GM18508 (cell line): Measurements from ENCODE around the gene ZNF175.

Experiments
- ATAC-seq: cut with Tn5 transposase; IDR thresholded peaks from one replicate; pipeline ENCODE4 v1.9.1; 2021; ENCODE audit warnings: moderate number of reproducible peaks; ENCODE audit not compliant: insufficient read depth, unreplicated experiment

The ZNF175 gene

DNA sequence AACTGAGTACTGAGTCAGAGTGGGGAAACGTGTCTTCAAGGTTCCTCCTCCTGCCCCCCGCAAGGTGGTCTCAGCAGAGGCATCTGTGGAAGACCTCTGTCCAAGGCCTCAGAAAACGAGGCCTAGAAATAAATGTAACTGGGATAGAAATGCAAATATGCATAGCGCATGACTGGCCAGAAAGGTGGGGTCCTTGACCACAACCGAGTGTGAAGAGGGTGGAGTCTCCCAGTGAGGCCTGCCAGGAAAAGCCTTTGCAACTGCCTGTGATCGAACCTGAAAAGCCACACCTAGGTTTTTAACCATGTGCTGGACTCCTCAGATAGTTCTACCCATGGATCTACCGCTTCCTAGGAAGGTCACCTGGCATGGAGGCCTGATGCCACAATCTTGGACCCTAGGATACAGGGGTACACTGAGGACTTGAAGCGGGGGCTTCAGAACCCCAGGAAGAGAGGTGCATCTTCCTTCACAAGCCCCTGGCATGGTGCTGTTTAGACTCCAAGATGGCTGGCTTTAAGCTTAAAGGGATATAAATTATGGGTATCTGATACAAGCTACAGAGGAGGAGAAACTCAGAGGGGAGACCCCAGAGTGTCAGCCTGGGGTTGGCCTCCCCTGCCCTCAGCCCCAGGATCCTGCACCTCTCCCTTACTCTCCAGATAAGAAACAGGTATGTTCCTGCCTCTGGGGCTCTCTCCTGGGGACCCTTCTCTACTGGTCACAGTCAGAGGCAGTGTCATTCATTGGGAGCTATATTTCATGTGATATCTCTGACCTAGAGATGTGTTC, 21.4 kb upstream of the ZNF175 start:
- no peak for ATAC-seq

DNA sequence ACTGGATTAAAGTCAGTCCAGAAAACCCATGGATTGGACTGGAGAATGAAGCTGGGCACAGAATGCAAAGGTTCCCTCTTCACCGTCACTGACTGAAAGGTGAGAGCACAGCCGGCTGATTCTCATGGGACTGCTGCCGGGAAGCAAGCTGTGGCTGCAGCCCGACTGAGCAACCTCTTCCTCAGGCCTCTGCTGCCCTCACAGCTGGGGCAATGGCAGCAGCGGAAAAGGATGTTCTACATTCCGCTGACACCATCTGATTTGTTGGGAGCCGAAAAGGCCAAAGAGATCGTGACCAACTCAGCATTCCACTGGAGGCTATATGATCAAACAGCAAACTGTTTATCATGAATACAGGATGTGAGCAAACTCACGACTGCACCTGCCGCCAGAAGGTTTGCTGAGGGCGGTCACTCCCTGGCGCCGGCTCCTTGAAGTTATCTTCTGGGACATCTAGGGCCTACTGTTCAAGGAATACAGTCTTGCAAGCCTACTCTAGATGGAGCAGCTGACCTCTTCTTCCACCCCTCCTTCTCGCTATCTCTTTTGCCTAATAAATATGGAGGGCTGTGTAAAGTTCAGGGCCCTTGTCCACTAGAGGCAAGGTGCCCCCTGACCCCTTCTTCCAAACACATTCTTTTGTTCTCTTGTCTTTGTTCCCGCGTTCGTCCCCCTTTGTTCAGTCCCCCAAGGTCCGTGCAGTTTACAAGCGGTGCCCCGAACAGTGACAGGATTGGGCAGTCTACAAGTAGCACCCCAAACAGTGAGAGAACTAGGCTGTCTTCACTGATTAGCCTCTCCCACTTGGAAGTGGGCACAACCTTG, 20.0 kb upstream of the ZNF175 start:
- no peak for ATAC-seq

DNA sequence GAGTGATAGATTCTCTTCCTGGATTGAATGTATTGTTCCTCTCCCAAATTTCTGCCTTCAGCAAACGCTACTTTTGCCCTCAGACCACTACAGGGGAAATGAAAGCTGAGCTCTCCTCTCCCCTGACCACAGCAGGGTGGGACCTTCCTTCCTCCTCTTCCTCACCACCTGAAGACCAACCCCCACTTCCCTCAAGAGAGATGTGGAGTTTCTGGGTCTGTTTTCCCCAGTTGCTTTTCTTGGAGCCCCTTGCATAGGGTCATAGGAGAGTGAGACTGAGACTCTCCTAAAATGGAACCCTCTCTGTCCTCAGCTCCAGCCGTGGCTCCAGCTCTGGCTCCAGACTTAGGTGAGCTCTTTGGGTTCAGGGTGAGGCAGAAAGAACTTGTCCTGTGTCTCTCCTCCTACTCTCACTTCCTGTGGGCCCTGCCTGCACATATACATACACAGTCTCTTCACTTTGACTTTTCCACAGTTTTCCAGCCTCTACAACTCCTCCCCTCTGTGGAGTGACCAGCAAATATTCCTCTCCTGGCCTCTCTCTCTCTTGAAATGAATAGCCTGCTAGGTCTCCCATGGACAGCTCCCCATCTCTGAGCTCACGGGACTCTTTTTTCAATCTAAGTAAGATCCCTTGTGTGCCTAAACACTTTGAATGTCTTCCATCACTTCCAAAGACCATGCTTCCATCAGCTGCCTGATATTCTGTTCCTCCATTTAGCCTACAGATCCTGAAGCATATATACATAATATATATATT, 19.2 kb upstream of the ZNF175 start:
- no peak for ATAC-seq

DNA sequence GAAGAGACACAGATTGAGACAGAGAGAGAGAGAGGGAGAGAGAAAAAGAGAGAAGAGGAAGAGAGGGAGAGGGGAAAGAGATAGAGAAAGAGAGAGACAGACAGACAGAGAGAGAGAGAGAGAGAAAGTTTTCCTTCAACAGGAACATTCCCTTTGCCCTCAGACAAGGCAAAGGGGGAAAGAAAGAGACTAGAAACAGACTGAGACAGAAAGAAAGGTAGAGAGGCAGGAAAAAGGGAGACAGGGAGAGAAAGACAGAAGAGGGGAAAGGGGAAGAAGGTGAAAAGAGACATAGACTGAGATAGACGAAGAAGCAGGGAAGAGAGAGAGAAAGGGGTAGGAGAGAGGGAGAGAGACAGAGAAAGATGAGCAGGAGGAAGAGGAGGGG, 18.5 kb upstream of the ZNF175 start:
- no peak for ATAC-seq

DNA sequence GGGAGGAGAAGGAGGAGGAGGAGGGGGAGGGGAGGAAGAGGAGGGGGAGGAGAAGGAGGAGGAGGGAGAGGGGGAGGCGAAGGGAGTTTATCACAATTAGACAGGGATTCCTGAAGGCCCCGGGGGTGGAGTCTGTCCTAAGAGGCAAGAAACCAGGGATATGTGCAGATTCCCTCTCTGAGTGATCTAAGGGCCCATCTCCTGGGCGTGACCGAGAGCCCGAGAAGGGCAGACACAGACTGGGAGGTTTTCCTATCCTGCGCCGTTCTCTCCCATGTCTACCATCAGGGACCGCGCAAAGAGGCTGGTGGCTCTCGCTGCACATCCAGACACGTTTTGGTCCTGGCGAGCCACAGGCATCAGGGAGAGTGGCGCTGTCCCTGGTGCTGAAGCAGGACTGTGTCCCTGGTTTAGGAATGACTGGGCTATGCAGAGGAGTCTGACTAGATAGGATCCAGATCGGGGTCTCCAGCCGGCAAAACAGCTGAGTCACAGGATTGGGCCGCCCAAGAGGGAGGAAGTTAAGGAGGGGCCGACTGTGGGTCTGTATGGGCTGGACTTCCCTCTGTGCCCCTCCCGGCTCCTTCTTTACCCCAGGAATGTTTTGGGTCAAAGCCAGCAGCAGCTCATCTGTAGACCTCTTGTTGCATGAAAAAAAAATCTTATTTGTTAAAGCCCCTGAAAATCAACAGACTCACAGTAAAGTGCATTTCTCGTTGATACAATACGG, 17.9 kb upstream of the ZNF175 start:
- ATAC-seq = no peak

DNA sequence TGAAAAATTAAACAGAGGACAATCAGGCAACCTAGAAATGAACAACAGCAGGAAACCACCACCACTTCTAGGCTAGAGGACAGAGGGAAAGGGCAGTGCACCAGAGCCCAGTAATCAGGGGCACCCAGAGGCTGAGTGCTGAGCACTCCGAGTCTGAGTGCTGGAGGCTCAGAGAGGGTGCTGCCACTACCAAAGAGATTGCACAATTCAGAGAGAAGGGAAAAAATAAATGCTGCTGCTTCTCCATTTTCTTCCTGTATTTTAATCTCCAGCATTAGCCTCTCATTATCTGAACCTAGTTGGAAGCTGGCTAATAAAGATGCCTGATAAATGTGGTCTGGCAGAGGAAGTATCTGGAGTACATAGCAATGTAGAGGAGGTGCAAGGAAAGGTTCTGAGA, 11.8 kb upstream of the ZNF175 start:
- no peak for ATAC-seq

DNA sequence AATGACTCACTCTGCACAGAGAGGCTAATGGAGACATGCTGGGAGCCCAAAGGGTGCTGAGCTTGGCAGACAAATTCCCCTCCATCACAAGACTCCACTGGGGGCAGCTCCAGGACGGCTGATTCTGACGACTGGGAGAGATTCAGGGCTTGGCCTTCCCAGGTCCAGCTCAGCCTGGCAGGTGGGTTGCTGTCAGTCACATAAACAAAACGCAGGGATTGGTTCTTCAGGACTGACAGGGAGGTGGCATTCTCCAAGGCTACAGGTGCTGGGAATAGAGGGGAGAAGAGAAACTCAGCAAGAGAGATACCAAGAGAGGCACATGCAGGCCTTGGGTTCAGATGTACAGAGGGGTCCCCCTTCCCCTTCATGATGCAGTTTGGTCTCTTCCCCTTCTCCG, 10.7 kb upstream of the ZNF175 start:
- no peak for ATAC-seq

DNA sequence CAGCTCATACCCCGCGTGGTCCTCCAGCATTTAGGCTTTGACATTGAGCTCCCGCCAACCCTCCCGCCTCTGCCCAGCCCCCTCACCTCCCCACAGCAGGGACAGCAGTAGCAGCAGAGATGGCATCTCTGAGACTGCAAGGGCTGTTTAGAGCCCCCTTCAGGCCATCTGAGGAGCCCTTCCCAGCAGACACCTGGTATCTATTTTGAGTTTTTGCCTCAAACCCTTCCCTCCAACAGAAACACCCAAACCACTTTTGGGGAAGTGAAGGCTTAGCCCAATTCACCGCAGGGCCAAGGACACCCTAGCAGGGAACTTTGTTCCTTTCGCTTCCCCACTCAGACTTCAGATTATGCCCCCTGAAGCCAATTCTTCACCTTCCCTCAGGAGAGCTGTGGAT, 6.3 kb upstream of the ZNF175 start:
- no peak for ATAC-seq

DNA sequence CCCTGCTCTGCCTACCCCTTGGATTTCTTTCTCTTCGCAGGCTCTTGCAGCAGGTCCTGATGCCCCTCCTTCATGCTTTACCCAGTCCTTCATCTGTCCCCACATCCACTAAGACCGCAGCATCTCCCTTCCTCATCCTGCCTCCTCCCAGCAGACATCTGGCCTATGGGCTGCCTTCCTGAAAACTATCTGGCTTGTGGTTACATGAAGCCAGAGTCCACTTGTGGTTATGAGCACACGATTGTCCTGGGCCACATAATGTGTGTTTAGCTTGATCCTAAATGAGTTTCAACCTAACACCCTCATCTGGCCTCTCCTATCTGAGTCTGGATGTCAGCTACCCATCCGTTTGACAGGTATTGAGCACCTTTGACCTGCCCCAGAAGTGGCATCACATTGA, 5.5 kb upstream of the ZNF175 start:
- no peak for ATAC-seq

DNA sequence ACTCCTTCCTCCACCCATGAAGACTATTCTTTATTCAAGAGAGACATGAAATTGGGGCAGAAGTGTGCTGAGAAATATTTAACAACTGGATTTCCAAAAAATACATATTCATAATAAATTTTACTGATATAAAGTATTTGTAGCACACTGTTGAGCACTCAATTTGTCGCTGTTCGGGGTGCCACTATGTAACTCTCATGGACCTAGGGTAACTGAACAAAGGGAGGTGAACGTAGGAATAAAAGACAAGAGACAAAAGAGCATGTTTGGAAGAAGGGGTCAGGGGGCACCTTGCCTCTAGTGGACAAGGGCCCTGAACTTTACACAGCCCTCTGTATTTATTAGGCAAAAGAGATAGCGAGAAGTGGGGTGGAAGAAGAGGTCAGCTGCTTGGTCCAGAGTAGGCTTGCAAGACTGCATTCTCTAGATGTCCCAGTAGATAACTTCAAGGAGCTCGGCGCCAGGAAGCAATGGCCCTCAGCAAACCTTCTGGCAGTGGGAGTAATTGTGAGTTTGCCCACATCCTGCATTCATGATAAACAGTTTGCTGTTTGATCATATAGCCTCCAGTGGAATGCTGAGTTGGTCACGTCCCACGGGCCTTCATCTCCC, 4.5 kb upstream of the ZNF175 start:
- no peak for ATAC-seq

DNA sequence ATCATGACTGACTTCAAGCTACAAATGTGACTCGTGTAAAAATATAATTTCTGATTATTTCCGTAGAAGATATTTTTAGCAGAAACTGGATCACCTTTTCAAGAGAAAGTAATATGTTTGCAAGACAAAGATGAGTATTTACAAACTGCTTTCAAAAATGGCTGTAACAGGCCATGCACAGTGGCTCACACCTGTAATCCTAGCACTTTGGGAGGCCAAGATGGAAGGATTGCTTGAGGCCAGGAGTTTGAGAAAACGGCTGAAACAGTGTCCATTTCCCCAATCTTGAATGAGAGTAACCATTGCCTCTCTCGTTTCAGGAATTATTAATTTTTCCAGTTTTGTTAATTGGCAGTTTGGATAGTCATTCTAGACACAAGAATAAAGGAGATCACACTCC, 3.5 kb upstream of the ZNF175 start:
- ATAC-seq = no peak

DNA sequence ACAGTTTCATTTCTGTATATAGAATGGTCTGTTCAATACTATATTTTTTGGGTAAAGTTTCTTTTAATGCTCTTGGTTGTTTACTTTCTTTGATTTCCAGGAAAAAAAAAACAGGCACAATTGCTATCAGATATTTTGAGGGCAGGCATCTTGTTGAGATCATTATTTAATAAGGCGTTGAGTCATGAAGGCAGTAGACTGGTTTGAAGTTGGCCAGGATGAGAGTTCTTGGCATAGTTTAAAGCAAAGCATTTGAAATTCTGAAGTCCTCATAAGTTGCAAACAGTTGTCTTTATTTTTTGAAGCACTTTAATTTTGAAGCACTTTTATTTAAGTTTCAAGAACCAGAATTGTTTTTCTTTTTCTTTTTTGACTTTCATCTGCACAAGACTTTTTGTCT, 2.6 kb upstream of the ZNF175 start:
- ATAC-seq = no peak

DNA sequence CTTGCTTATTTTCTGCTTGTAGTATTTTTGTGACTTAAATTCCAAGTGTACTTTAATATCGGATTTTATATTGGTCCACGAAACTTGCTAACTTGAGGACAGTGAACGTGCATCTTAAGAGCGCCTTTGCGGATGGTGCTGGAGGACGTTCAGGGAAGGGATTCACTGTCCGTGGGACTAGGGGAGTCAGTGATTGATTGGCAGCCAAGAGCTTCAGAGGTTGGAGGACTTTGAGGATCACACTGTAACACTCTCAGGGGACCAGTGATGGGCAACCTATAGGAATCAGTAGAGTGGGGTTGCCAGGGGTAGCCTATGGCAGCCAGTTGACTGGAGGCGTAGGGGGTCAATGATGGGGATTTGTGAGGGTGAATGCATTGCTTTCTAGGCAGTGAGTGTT, 516 bp downstream of the ZNF175 start:
- ATAC-seq = no peak

DNA sequence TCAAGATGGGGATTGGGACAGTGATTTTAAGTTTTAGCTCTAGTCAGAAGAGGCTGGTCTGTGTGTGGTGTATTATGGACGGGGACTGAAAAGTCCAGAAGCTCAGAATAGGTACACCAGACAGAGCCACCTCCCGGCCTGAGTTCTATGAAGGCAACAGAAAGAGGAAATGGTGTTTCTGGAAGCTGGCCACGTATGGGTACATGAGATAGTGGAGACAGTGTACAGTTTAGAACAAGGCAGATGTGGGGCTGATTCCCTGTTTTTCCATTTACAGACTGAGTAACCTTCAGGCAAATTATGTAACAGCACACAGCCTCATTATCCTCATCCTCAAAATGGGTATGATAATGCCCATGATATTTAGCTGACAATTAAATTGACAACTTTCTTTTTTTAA, 1.3 kb downstream of the ZNF175 start:
- ATAC-seq = no peak

DNA sequence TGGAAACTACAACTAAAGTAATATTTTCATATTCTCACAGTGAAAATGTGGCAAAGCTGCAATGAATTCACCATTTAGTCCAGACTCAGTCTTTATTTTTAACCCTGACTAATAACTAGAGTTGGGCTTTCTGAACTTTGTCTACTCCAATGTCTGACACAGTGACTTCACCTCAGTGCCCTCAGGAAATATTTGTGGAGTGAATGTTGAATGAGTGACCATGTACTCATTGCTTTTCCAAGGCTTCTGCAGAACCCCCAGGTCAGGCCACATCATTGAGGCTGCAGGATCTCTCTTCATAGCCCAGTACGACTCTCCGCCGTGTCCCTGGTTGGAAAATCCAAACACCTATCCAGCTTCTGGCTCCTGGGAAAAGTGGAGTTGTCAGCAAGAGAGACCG, 1.8 kb downstream of the ZNF175 start:
- no peak for ATAC-seq

DNA sequence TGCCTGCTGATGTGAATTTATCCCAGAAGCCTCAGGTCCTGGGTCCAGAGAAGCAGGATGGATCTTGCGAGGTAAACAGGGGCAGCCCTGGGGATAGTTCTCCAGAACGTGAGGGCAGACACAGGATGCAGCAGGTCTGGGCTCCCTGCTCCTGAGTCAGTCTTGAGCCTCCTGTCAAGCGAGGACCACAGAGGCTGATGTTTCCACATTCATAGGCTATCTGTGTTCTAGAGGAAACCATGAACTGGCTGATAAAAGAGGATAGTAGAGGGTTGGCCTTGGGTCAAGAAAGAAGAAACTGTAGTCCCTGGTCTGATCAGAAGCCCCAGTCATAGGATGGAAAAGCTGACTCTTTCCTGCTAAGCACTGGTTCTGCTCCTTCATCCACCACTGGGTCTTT, 2.2 kb downstream of the ZNF175 start:
- no peak for ATAC-seq

DNA sequence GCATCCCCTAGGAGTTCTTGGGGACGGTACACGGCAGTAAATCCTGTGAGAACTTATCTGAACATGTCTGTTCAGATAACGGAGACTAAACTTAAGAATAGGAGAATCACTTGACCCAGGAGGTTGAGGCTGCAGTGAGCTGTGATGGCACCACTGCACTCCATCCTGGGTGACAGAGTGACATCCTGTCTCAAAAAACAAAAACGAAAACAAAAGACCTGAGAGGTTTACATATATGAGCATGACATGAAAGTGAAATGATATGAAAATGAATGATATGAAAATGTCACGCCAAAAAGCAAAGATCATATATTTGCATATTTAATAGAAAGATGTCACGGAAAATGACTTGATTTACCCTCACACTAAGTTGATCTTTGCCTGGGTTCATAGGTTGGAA, 5.8 kb downstream of the ZNF175 start:
- no peak for ATAC-seq

DNA sequence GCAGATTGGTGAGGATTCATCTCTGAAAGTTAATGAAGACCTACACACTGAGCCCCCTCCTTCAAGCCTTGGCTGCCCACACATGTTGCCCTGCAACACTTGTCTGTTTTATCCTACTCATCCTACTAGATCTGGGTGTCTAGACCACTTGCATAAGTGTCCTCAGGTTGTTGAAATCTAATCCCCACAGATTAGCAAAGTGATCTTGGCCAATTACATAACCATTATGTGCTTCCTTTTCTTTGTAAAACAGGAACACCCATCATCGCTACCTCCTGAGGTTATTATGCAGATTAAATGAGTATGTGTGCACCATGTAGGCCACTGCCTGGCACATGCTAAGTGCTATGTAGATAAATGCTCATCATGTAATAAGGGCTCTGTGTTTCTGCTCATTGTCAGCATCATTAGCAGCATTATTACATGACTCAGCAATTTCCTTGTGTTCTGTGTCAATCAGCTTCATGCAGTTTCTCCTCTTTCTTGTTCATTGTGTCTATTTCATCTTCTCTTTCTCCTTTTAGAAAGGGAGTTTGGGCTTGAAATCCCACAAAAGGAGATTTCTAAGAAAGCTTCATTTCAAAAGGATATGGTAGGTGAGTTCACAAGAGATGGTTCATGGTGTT, 15.1 kb downstream of the ZNF175 start:
- no peak for ATAC-seq

DNA sequence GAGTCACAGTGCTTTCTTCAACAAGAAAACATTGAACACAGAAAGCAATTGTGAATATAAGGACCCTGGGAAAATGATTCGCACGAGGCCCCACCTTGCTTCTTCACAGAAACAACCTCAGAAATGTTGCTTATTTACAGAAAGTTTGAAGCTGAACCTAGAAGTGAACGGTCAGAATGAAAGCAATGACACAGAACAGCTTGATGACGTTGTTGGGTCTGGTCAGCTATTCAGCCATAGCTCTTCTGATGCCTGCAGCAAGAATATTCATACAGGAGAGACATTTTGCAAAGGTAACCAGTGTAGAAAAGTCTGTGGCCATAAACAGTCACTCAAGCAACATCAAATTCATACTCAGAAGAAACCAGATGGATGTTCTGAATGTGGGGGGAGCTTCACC, 15.7 kb downstream of the ZNF175 start:
- ATAC-seq = no peak
